Esophagus (tissue), 2 donors: Measurements from ENCODE around the gene SLC38A2. TPM values are rescaled to one million over a fixed set of nuclear protein-coding genes. Genes with fewer than 3 reads are reported as not detected.

ENCODE experiments used
- H3K27ac ChIP-seq, 2 donors: one replicate each; pipeline ENCODE4 v1.5.1; 2013; ENCODE audit warnings: low read depth in 2 of 2, mild to moderate bottlenecking in 2 of 2, inconsistent platforms in 1 of 2, low read length in 1 of 2, moderate library complexity in 1 of 2
- H3K27me3 ChIP-seq, 2 donors: one replicate each; pipeline ENCODE4 v1.6.1; 2013; ENCODE audit warnings: low read length in 2 of 2, control low read depth in 1 of 2, mild to moderate bottlenecking in 1 of 2; ENCODE audit not compliant: insufficient read depth in 2 of 2, control insufficient read depth in 1 of 2
- H3K36me3 ChIP-seq, 2 donors: one replicate each; pipeline ENCODE4 v1.6.1; 2013; ENCODE audit warnings: low read length in 1 of 2; ENCODE audit not compliant: control insufficient read depth in 2 of 2, insufficient read depth in 2 of 2
- H3K4me1 ChIP-seq, 2 donors: one replicate each; pipeline ENCODE4 v1.6.1; 2013; ENCODE audit warnings: low read length in 1 of 2; ENCODE audit not compliant: control insufficient read depth in 2 of 2, insufficient read depth in 2 of 2
- H3K4me3 ChIP-seq, 2 donors: one replicate each; pipeline ENCODE4 v1.5.1; 2013; ENCODE audit warnings: low read length in 2 of 2, mild to moderate bottlenecking in 2 of 2, low read depth in 1 of 2, moderate library complexity in 1 of 2
- H3K9me3 ChIP-seq, 2 donors: one replicate each; pipeline ENCODE4 v1.6.1; 2013; ENCODE audit warnings: mild to moderate bottlenecking in 2 of 2, low read depth in 1 of 2, low read length in 1 of 2, moderate library complexity in 1 of 2; ENCODE audit not compliant: control insufficient read depth in 2 of 2, insufficient read depth in 1 of 2
- WGBS, 2 donors: extraction: QIAGEN DNeasy Blood & Tissue Kit; methylation state at CpG; one replicate each; pipeline ENCODE4 v1.1.7; 2013; 5-methylcytosine and 5-hydroxymethylcytosine counted together
- polyA plus RNA-seq, 2 donors: library from polyadenylated mRNA; stranded (reverse); fragments of 200-250 nt; gene quantifications; one replicate each; pipeline ENCODE4 v1.2.3, GENCODE V29; 2013
- donor health status: healthy with polysubstance abuse.
- donor health status: Bipolar disorder and iron deficiency.

SLC38A2 gene
- polyA plus RNA-seq, 2 donors: 80.2 to 82.8 TPM

- Histone ChIP-seq H3K27me3 (no peaks in the 10 kb centered on the region), H3K9me3 (no peaks in the 10 kb centered on the region), H3K27ac (no peak overlapping the region), H3K4me3 (no peak overlapping the region), H3K4me1 (no peaks in the 10 kb centered on the region), H3K36me3 (no peaks in the 10 kb centered on the region)
- 95 to 96% methylated on average over 3 of the region's 3 CpGs for WGBS, 2 donors
Observed at GRCh38 chr12:46380022-46380796, 7.6 kb upstream of the SLC38A2 start.

GRCh38 chr12:46379352-46379751 is 6.8 kb upstream of the SLC38A2 start:
- Histone ChIP-seq H3K4me1 (no peaks in the 10 kb centered on the region), H3K27ac (no peak overlapping the region), H3K4me3 (no peak overlapping the region), H3K9me3 (no peaks in the 10 kb centered on the region), H3K27me3 (no peaks in the 10 kb centered on the region), H3K36me3 (no peaks in the 10 kb centered on the region)
- WGBS, 2 donors: 77 to 81% methylated on average over 3 of the region's 3 CpGs

GRCh38 chr12:46378530-46378929 is 6.0 kb upstream of the SLC38A2 start:
- WGBS, 2 donors: 91 to 93% methylated on average over 1 of the region's 1 CpG
- no peaks in the 10 kb centered on the region for H3K9me3 ChIP-seq
- no peaks in the 10 kb centered on the region for H3K36me3 ChIP-seq
- H3K27me3 ChIP-seq: no peaks in the 10 kb centered on the region
- H3K27ac ChIP-seq: no peak overlapping the region
- H3K4me3 ChIP-seq: no peak overlapping the region
- H3K4me1 ChIP-seq: no peaks in the 10 kb centered on the region

- Histone ChIP-seq H3K4me1 (no peaks in the 10 kb centered on the region), H3K4me3 (no peak overlapping the region), H3K36me3 (no peaks in the 10 kb centered on the region), H3K27ac (no peak overlapping the region), H3K27me3 (no peaks in the 10 kb centered on the region), H3K9me3 (no peaks in the 10 kb centered on the region)
- WGBS, 2 donors: 80 to 86% methylated on average over 3 of the region's 3 CpGs
Observed at GRCh38 chr12:46377678-46378077, 5.1 kb upstream of the SLC38A2 start.

GRCh38 chr12:46376579-46376978 is 4.0 kb upstream of the SLC38A2 start:
- Histone ChIP-seq H3K36me3 (no peaks in the 10 kb centered on the region), H3K27me3 (no peaks in the 10 kb centered on the region), H3K4me1 (no peaks in the 10 kb centered on the region), H3K4me3 (no peak overlapping the region), H3K9me3 (no peaks in the 10 kb centered on the region), H3K27ac (no peak overlapping the region)
- WGBS, 2 donors: 92 to 98% methylated on average over 1 of the region's 1 CpG

GRCh38 chr12:46374711-46375110 is 2.1 kb upstream of the SLC38A2 start:
- H3K27ac ChIP-seq: no peak overlapping the region
- WGBS, 2 donors: 95 to 99% methylated on average over 4 of the region's 4 CpGs
- H3K4me3 ChIP-seq: no peak overlapping the region
- H3K4me1 ChIP-seq: no peaks in the 10 kb centered on the region
- H3K36me3 ChIP-seq: no peaks in the 10 kb centered on the region
- H3K27me3 ChIP-seq: no peaks in the 10 kb centered on the region
- H3K9me3 ChIP-seq: no peaks in the 10 kb centered on the region

DNA sequence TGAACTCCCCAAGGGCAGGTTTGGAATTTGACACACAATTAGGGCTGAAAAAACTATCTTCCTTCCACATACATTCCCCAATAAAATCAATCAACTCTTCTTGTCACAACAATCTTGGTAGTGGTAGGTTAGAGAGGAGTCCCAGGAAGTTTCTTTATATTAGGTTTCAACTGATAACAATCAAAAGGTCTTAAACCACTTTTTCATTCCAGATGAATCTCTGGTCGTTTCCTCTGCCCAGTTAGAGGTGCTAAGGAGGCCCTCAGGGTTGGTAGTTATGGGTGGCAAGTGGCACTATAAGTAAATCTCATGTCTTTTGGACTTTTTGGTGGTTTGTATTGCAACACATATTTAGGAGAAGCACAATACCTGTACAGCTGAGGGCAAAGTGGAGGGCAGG is 1.7 kb upstream of the SLC38A2 start:
- 42 to 54% methylated on average over 1 of the region's 1 CpG for WGBS, 2 donors
- Histone ChIP-seq H3K4me3 (no peak overlapping the region), H3K4me1 (no peaks in the 10 kb centered on the region), H3K36me3 (no peaks in the 10 kb centered on the region), H3K27ac (no peak overlapping the region), H3K9me3 (no peaks in the 10 kb centered on the region), H3K27me3 (no peaks in the 10 kb centered on the region)

- Histone ChIP-seq H3K27ac (peak overlapping the region; percentile 90 to 97), H3K4me1 (no peaks in the 10 kb centered on the region), H3K4me3 (peak overlapping the region; percentile 45 to 82), H3K9me3 (no peaks in the 10 kb centered on the region), H3K27me3 (no peaks in the 10 kb centered on the region), H3K36me3 (no peaks in the 10 kb centered on the region)
- 23 to 25% methylated on average over 37 of the region's 37 CpGs for WGBS, 2 donors
Observed at GRCh38 chr12:46373301-46374296, 1.0 kb upstream of the SLC38A2 start.

DNA sequence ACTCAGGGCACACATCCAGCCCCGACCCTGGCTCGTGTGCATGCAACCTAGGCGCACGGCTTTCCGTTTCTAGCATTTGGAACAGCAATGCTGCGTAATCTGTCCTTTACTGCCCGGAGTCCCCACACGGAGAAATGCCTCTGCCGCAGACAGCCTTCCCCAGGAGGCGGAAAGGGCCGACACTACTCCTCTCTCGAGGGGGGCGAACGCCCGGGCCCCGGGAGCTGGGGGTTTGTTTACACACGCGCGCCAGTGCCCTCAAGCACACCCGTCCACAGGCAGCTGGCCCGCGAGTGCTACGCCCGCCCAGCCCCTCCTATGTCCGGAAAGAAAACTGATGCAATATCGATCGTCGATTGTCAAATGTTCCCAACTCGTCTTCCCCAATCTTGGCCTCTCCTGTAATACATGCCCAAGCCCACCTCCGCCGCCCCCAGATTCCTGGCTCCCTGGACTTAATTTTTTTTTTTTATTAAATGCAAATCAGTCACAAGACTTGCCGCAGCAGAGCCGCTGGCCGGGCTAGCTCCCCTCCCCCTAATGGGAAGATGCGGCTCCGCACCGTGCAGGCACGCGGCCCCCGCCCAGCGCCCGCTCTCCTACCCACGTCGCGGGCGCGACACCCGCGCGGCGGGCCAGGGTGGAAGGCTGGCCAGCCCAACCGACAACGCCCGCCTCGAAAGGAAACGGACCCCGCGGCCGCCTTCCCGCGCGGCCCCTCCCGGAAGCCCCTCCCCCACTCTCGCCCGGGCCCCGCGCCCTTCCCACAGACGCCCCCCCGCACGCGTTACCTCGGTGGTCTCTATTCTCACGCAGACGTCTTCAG is 642 bp downstream of the SLC38A2 start:
- H3K27me3 ChIP-seq: no peaks in the 10 kb centered on the region
- H3K4me3 ChIP-seq: peak overlapping the region; percentile 82 to 99
- WGBS, 2 donors: 0% methylated on average over 65 to 74 of the region's 74 CpGs
- peak overlapping the region; percentile 97 for H3K27ac ChIP-seq
- no peaks in the 10 kb centered on the region for H3K9me3 ChIP-seq
- H3K4me1 ChIP-seq: peaks cover 0 to 2% of the 10 kb centered on the region in 2 donors
- peaks cover 0 to 5% of the 10 kb centered on the region in 2 donors for H3K36me3 ChIP-seq
